ENCODE measurements around the gene GRIP1.

The GRIP1 gene

DNA sequence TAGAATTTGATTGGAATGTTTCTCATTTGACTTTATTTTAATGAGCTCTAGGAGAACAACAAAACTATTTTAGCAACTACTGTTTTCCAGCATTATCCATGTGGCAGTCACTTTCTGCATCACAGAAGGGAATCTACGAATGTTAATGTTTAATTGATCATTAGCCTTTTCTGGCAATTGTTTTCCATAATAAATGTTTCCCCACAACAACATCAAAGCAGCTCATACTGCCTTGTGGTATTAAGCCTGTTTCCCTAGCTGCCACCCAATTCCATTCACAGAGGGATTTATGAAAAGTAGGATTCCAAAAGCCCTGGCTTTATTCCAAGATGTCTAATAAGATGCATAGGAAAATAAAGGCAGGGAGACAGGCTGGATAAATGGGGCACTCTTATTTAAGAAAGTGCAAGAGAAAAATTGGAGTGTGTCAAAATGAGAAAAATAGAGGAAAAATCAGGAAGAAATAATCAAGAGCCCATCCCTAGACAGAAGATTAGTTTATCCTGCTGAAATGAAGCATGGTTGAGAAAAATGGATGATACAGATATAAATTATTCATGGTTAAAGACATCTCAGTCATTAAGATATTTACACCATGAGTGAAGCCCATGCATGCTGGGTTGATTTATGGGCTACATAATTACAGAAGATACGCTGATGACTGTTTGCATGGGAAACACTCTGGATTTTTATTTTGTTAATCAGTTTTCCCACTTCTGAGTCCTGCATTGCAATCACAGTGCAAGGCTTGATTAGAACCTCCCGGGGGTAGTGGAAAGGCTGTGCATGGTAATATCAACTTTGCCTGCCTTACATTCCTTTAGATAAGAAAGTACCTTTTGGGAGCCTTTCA, 196.3 kb downstream of the GRIP1 start:
- Histone ChIP-seq H3F3A (ENCODE audit: insufficient read depth) (no peaks in the 10 kb centered on the region), H3K36me3 (ENCODE audit: low read length) (no peaks in the 10 kb centered on the region), H3K79me2 (ENCODE audit: insufficient read depth, low read length) (no peaks in the 10 kb centered on the region), H3K9ac (ENCODE audit: low read length) (no peak overlapping the region), H3K27me3 (ENCODE audit: low read length) (no peaks in the 10 kb centered on the region), H3K4me3 (ENCODE audit: insufficient read depth, low read length, poor library complexity, severe bottlenecking) (no peak overlapping the region), H4K20me1 (ENCODE audit: low read depth, low read length) (no peaks in the 10 kb centered on the region), H2AFZ (ENCODE audit: low read depth, low read length, severe bottlenecking) (no peak overlapping the region), H3K9me3 (ENCODE audit: insufficient read depth, low read length) (no peaks in the 10 kb centered on the region), H3K27ac (ENCODE audit: low read depth, low read length) (no peak overlapping the region), H3K9me2 (replicated peaks; ENCODE audit: insufficient read depth, low read length) (no peaks in the 10 kb centered on the region), H3K4me2 (ENCODE audit: low read depth, low read length, poor library complexity, severe bottlenecking) (no peak overlapping the region)
- TF ChIP-seq EZH2phosphoT487 (conservative IDR thresholded peaks at IDR 0.05; ENCODE audit: low read length) (no peak), CTCF (IDR thresholded peaks at IDR 0.05; ENCODE audit: insufficient read depth, low read length, poor library complexity, severe bottlenecking) (no peak)

DNA sequence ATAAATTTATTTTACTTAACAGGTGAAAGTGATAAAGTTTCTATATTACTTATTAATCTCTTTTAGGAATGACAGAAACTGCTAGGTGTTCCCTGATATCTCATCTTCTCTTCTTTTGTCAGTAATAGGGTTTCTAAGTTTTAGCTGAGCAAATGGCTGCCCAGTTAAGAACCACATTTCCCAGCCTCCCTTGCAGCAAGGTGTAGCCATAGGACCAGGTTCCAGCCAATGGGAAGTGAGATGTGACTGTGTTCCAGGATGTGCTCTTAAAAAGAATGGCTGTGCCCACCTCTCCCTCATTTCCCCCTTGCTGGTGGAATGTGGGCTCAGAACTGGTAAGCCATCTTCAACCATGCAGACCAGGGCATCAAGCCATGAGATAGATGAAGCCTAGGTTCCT, 210.9 kb downstream of the GRIP1 start:
- H2AFZ ChIP-seq (ENCODE audit: low read depth, low read length, severe bottlenecking) = no peak overlapping the region
- H3K79me2 ChIP-seq (ENCODE audit: insufficient read depth, low read length) = no peaks in the 10 kb centered on the region
- H3K27me3 ChIP-seq (ENCODE audit: low read length) = no peaks in the 10 kb centered on the region
- H3K9ac ChIP-seq (ENCODE audit: low read length) = no peak overlapping the region
- H3K4me3 ChIP-seq (ENCODE audit: insufficient read depth, low read length, poor library complexity, severe bottlenecking) = no peak overlapping the region
- H3K9me3 ChIP-seq (ENCODE audit: insufficient read depth, low read length) = no peaks in the 10 kb centered on the region
- H4K20me1 ChIP-seq (ENCODE audit: low read depth, low read length) = no peaks in the 10 kb centered on the region
- H3K27ac ChIP-seq (ENCODE audit: low read depth, low read length) = no peak overlapping the region
- TF ChIP-seq EZH2phosphoT487 (conservative IDR thresholded peaks at IDR 0.05; ENCODE audit: low read length) (no peak), CTCF (IDR thresholded peaks at IDR 0.05; ENCODE audit: insufficient read depth, low read length, poor library complexity, severe bottlenecking) (no peak)
- no peaks in the 10 kb centered on the region for H3K9me2 ChIP-seq (replicated peaks; ENCODE audit: insufficient read depth, low read length)
- H3K4me2 ChIP-seq (ENCODE audit: low read depth, low read length, poor library complexity, severe bottlenecking) = no peak overlapping the region
- no peaks in the 10 kb centered on the region for H3K36me3 ChIP-seq (ENCODE audit: low read length)
- H3F3A ChIP-seq (ENCODE audit: insufficient read depth) = no peaks in the 10 kb centered on the region

DNA sequence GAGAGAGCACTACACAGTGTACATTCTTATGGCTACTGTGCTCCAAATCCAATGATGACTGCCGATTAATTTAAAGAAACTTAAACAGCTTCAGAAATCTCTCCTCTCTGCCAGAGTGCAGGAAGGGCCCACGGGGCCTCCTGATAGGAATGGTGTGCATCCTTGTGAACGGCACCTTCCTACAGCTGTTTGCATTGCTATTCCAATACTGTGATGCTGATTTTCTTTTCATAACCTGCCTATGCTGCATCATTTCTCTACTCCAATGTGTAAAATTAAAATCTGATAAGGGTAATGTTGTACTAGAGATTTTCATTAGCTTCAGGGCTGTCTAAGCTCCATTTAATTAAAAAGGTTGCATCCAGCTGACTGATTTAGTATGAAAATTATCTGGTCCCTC, 217.5 kb downstream of the GRIP1 start:
- Histone ChIP-seq H2AFZ (ENCODE audit: low read depth, low read length, severe bottlenecking) (no peak overlapping the region), H3K27me3 (ENCODE audit: low read length) (no peaks in the 10 kb centered on the region), H3K79me2 (ENCODE audit: insufficient read depth, low read length) (no peaks in the 10 kb centered on the region), H3K27ac (ENCODE audit: low read depth, low read length) (no peak overlapping the region), H4K20me1 (ENCODE audit: low read depth, low read length) (no peaks in the 10 kb centered on the region), H3F3A (ENCODE audit: insufficient read depth) (no peaks in the 10 kb centered on the region), H3K4me3 (ENCODE audit: insufficient read depth, low read length, poor library complexity, severe bottlenecking) (no peak overlapping the region), H3K36me3 (ENCODE audit: low read length) (no peaks in the 10 kb centered on the region), H3K9me3 (ENCODE audit: insufficient read depth, low read length) (no peaks in the 10 kb centered on the region), H3K9me2 (replicated peaks; ENCODE audit: insufficient read depth, low read length) (no peaks in the 10 kb centered on the region), H3K9ac (ENCODE audit: low read length) (no peak overlapping the region), H3K4me2 (ENCODE audit: low read depth, low read length, poor library complexity, severe bottlenecking) (no peak overlapping the region)
- TF ChIP-seq CTCF (IDR thresholded peaks at IDR 0.05; ENCODE audit: insufficient read depth, low read length, poor library complexity, severe bottlenecking) = no peak
- no peak for TF ChIP-seq EZH2phosphoT487 (conservative IDR thresholded peaks at IDR 0.05; ENCODE audit: low read length)

Data from SU-DHL-6 (cell line).